ENCODE results near the gene PDS5A.

DNA sequence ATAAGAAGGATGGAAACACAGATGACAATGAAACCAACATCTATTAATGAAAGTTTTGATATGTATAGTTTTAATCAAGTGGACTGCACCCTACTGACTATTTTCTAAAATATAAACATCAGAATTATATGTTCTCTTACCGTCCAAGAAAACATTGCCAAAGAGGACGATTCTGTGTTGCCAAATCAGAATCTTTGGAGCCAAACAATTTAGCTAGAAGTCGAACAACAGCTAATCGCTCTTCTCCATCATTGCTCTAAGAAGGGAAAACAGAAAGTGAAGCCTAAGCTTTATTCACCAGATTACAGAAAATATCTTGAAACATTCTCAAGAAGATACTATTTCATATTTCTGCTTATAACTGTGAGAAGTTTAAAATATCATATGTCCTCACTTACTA lies 64.2 kb downstream of the PDS5A start:
- TF ChIP-seq POLR2A (IDR thresholded peaks at IDR 0.05; ENCODE audit: borderline replicate concordance, extremely low read depth, insufficient read depth, insufficient read length) = no peak
- no peak for TF ChIP-seq SIN3A (IDR thresholded peaks at IDR 0.05; ENCODE audit: low read depth)
- TF ChIP-seq TCF7L2 (IDR thresholded peaks at IDR 0.05; ENCODE audit: borderline replicate concordance, extremely low read depth, insufficient read depth, insufficient read length) = no peak

Data from HCT116 (cell line).